HL-60 (cell line): Measurements from ENCODE around the gene AKT1S1.

Experiments
- DNase-seq, 2 experiments: peaks; one replicate each; pipeline ENCODE4 v3.0.0-alpha.2; 2010 to 2020; ENCODE audit warnings: low read depth in 1 of 2, low spot score in 1 of 2
- H3K27ac ChIP-seq: fragments of 250-450 bp; sonication (Bioruptor Pico); replicated peaks from 2 replicates; pipeline ENCODE4 v1.5.1; 2020; ENCODE audit warnings: mild to moderate bottlenecking, moderate library complexity
- H3K27me3 ChIP-seq: fragments of 250-450 bp; sonication (Bioruptor Pico); 2 replicates; pipeline ENCODE4 v1.5.1; 2021; ENCODE audit warnings: mild to moderate bottlenecking, moderate library complexity; ENCODE audit not compliant: insufficient read depth, poor library complexity, severe bottlenecking
- H3K4me3 ChIP-seq: replicated peaks from 2 replicates; pipeline ENCODE4 v1.5.1; 2011; ENCODE audit warnings: mild to moderate bottlenecking, control low read depth, low read length; ENCODE audit not compliant: insufficient read depth
- GABPA ChIP-seq: IDR thresholded peaks from 2 replicates; pipeline ENCODE4 v1.6.1; 2012; ENCODE audit warnings: low read depth
- POLR2AphosphoS5 ChIP-seq: IDR thresholded peaks from 2 replicates; pipeline ENCODE4 v1.6.1; 2012; ENCODE audit warnings: low read depth
- SPI1 ChIP-seq: IDR thresholded peaks from 2 replicates; pipeline ENCODE4 v1.6.1; 2012; ENCODE audit warnings: low read depth, mild to moderate bottlenecking, borderline replicate concordance
- TF ChIP-seq, protein P1 (sequence below): IDR thresholded peaks from 2 replicates; pipeline ENCODE4 v1.6.1; 2012; ENCODE audit warnings: low read depth; ENCODE audit not compliant: insufficient replicate concordance
- TF ChIP-seq, protein P2 (sequence below): IDR thresholded peaks from one replicate; pipeline ENCODE4 v1.5.1; 2011; ENCODE audit warnings: low read length, control low read depth, inconsistent platforms; ENCODE audit not compliant: insufficient read depth

AKT1S1 gene

GRCh38 chr19:49872245-49873128 lies 4.7 kb downstream of the AKT1S1 start:
- Histone ChIP-seq H3K27me3 (no peaks in the 10 kb centered on the region), H3K27ac (no peak overlapping the region), H3K4me3 (no peak overlapping the region)
- no peak for DNase-seq
- TF ChIP-seq GABPA = no peak
- TF ChIP-seq SPI1 = no peak
- no peak for TF ChIP-seq POLR2AphosphoS5
- TF ChIP-seq, protein P1, sequence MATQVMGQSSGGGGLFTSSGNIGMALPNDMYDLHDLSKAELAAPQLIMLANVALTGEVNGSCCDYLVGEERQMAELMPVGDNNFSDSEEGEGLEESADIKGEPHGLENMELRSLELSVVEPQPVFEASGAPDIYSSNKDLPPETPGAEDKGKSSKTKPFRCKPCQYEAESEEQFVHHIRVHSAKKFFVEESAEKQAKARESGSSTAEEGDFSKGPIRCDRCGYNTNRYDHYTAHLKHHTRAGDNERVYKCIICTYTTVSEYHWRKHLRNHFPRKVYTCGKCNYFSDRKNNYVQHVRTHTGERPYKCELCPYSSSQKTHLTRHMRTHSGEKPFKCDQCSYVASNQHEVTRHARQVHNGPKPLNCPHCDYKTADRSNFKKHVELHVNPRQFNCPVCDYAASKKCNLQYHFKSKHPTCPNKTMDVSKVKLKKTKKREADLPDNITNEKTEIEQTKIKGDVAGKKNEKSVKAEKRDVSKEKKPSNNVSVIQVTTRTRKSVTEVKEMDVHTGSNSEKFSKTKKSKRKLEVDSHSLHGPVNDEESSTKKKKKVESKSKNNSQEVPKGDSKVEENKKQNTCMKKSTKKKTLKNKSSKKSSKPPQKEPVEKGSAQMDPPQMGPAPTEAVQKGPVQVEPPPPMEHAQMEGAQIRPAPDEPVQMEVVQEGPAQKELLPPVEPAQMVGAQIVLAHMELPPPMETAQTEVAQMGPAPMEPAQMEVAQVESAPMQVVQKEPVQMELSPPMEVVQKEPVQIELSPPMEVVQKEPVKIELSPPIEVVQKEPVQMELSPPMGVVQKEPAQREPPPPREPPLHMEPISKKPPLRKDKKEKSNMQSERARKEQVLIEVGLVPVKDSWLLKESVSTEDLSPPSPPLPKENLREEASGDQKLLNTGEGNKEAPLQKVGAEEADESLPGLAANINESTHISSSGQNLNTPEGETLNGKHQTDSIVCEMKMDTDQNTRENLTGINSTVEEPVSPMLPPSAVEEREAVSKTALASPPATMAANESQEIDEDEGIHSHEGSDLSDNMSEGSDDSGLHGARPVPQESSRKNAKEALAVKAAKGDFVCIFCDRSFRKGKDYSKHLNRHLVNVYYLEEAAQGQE = no peak
- TF ChIP-seq, protein P2, sequence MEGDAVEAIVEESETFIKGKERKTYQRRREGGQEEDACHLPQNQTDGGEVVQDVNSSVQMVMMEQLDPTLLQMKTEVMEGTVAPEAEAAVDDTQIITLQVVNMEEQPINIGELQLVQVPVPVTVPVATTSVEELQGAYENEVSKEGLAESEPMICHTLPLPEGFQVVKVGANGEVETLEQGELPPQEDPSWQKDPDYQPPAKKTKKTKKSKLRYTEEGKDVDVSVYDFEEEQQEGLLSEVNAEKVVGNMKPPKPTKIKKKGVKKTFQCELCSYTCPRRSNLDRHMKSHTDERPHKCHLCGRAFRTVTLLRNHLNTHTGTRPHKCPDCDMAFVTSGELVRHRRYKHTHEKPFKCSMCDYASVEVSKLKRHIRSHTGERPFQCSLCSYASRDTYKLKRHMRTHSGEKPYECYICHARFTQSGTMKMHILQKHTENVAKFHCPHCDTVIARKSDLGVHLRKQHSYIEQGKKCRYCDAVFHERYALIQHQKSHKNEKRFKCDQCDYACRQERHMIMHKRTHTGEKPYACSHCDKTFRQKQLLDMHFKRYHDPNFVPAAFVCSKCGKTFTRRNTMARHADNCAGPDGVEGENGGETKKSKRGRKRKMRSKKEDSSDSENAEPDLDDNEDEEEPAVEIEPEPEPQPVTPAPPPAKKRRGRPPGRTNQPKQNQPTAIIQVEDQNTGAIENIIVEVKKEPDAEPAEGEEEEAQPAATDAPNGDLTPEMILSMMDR = no peak

DNA sequence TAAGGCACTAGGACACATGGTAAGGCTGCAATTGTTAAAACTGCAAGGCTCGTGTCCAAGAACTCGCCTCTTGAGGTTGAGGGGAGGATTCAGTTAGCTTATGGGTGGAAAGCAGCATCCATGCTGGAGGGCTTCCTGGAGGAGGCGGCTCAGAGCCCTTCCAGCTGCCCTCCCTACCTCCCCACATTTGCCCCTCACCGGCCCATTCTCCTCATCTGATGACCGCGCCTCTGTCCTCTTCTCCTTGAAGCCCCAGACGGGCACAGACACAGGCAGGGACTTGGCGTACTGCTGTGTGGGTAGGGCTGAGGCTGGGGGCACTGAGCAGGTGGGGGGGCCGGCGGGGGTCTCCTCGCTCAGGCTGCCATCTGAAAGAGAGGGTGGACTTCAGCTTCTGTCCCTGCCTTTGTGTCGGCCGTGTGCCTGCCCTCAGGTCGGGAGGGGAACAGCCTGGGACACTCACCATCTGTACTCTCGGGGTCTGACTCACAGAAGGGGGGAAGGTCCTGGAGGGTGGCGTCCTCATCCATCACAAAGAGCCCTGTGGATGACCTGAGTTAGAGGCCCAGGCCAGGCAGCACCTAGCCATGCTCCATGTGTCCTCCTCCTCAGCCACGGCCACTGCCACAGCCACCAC lies 5.7 kb downstream of the AKT1S1 start:
- Histone ChIP-seq H3K27ac (no peak overlapping the region), H3K4me3 (no peak overlapping the region), H3K27me3 (no peaks in the 10 kb centered on the region)
- TF ChIP-seq SPI1 = no peak
- TF ChIP-seq, protein P1 = no peak
- no peak for TF ChIP-seq POLR2AphosphoS5
- no peak for TF ChIP-seq GABPA
- TF ChIP-seq, protein P2 = no peak
- no peak for DNase-seq

DNA sequence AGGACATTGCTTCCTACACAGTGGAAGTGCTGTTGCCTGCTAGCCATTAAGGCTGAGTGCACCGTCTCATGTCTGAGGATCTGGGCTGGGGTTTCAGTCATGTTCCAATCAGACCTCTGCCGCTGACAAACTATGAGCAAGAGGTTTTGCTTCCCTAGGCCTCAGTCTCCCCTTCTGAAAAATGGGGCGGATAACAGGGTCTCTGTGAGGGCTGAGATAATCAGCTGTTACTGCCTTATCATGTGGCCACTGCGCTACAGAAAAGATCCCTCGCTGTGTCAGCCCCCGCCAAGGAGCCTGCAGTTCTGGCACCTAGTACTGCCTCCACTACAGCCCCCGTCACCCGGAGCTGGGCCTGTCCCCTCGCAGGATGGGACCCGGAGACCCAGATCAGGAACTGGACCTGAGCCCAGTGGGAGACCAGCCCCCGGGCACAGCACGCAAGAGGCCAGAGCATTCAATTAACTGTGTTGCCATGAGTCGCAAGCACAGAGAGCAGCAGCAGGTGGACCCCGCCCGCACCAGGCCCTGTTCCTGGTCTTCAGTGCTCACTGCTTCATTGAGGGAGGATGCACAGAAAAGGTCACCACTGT lies 6.8 kb downstream of the AKT1S1 start:
- Histone ChIP-seq H3K27ac (peak overlapping the region; percentile 64), H3K27me3 (no peaks in the 10 kb centered on the region), H3K4me3 (peak overlapping the region; percentile 58)
- TF ChIP-seq, protein P2 = no peak
- TF ChIP-seq SPI1 (no peak), GABPA (no peak), POLR2AphosphoS5 (no peak)
- TF ChIP-seq, protein P1 = no peak
- no peak for DNase-seq
